GF-D8 (cell line): Measurements from ENCODE around the gene RASSF7.
A peak's percentile ranks its signal among the peaks of the same experiment; 100 is the strongest.

Source experiments
- DNase-seq: peaks from one replicate; lab custom pipeline; 2025; lab: John Stamatoyannopoulos, UW

The RASSF7 gene

GRCh38 chr11:532986-533585, 27.7 kb upstream of the RASSF7 start:
- DNase-seq = no peak

GRCh38 chr11:533586-534395, 27.0 kb upstream of the RASSF7 start:
- no peak for DNase-seq

GRCh38 chr11:534396-535209, 26.2 kb upstream of the RASSF7 start:
- DNase-seq = no peak

- no peak for DNase-seq
Measured at GRCh38 chr11:535210-535518, 25.6 kb upstream of the RASSF7 start.

GRCh38 chr11:535519-536454, 25.0 kb upstream of the RASSF7 start, which contains the start of gene HRAS:
TSS of gene HRAS (minus strand) at chr11:535576.
- peak; percentile 53 for DNase-seq

GRCh38 chr11:536841-537621, 23.7 kb upstream of the RASSF7 start, which contains the start of gene LRRC56:
TSS of gene LRRC56 (plus strand) at chr11:537527. CDS start at chr11:540685, 3,158 bp downstream.
- DNase-seq = peak; percentile 69

- no peak for DNase-seq
Measured at GRCh38 chr11:537622-538430, 22.9 kb upstream of the RASSF7 start.

- no peak for DNase-seq
Measured at GRCh38 chr11:538431-539051, 22.2 kb upstream of the RASSF7 start.

- no peak for DNase-seq
Measured at GRCh38 chr11:539971-540481, 20.7 kb upstream of the RASSF7 start.

- no peak for DNase-seq
Measured at GRCh38 chr11:540583-541432, 20.0 kb upstream of the RASSF7 start.

- no peak for DNase-seq
Measured at GRCh38 chr11:541433-541885, 19.3 kb upstream of the RASSF7 start.

GRCh38 chr11:544817-545166, 16.0 kb upstream of the RASSF7 start:
- DNase-seq = no peak

GRCh38 chr11:545171-545570, 15.6 kb upstream of the RASSF7 start:
- no peak for DNase-seq

GRCh38 chr11:548700-549603, 11.8 kb upstream of the RASSF7 start:
- DNase-seq = no peak

- DNase-seq = no peak
Measured at GRCh38 chr11:550021-550745, 10.6 kb upstream of the RASSF7 start.

- DNase-seq = no peak
Measured at GRCh38 chr11:550746-551085, 10.1 kb upstream of the RASSF7 start.

GRCh38 chr11:551131-551530, 9.6 kb upstream of the RASSF7 start:
- no peak for DNase-seq
